Karpas-422 (cell line): Measurements from ENCODE around the gene RAPGEF4. TPM values are rescaled to one million over a fixed set of nuclear protein-coding genes. Genes with fewer than 3 reads are reported as not detected.
A peak's percentile ranks its signal among the peaks of the same experiment; 100 is the strongest.

ENCODE experiments used
- DNase-seq: peaks from one replicate; pipeline ENCODE4 v3.0.0-alpha.2; 2015
- H2AFZ ChIP-seq: fragments of 200-600 bp; sonication (generic); 2 replicates; pipeline ENCODE4 v1.6.1; 2014; ENCODE audit warnings: antibody characterized with exemption, low read length, mixed read lengths
- H3K27ac ChIP-seq: fragments of 200-600 bp; sonication (generic); 2 replicates; pipeline ENCODE4 v1.5.1; 2014; ENCODE audit warnings: mild to moderate bottlenecking, low read length, moderate library complexity
- H3K27me3 ChIP-seq: fragments of 200-600 bp; sonication (generic); 2 replicates; pipeline ENCODE4 v1.6.1; 2014; ENCODE audit warnings: low read length, mixed read lengths
- H3K36me3 ChIP-seq: fragments of 200-600 bp; sonication (generic); 2 replicates; pipeline ENCODE4 v1.6.1; 2014; ENCODE audit warnings: low read length, mixed read lengths; ENCODE audit not compliant: insufficient read depth
- H3K4me1 ChIP-seq: fragments of 200-600 bp; sonication (generic); 2 replicates; pipeline ENCODE4 v1.6.1; 2014; ENCODE audit warnings: mild to moderate bottlenecking, low read length, mixed read lengths
- H3K4me2 ChIP-seq: fragments of 200-600 bp; sonication (generic); 2 replicates; pipeline ENCODE4 v1.6.1; 2014; ENCODE audit warnings: low read length, low read depth, mild to moderate bottlenecking; ENCODE audit not compliant: poor library complexity, severe bottlenecking
- H3K4me3 ChIP-seq: fragments of 200-600 bp; sonication (generic); 2 replicates; pipeline ENCODE4 v1.5.1; 2014; ENCODE audit warnings: mild to moderate bottlenecking, antibody characterized with exemption, low read length, mixed read lengths
- H3K79me2 ChIP-seq: fragments of 200-600 bp; sonication (generic); 2 replicates; pipeline ENCODE4 v1.6.1; 2014; ENCODE audit warnings: mild to moderate bottlenecking, low read length, mixed read lengths
- H3K9ac ChIP-seq: fragments of 200-600 bp; sonication (generic); 2 replicates; pipeline ENCODE4 v1.6.0; 2014; ENCODE audit warnings: low read length
- H3K9me2 ChIP-seq: fragments of 200-600 bp; sonication (generic), shearing (Covaris generic); replicated peaks from 2 replicates; pipeline ENCODE4 v1.6.0; 2014; ENCODE audit warnings: mild to moderate bottlenecking, low read length, moderate library complexity; ENCODE audit not compliant: insufficient read depth
- H3K9me3 ChIP-seq: fragments of 300-700, 200-600 bp; sonication (generic); 2 replicates; pipeline ENCODE4 v1.6.1; 2014; ENCODE audit warnings: low read length, mixed read lengths
- H4K20me1 ChIP-seq: fragments of 200-600 bp; sonication (generic); 2 replicates; pipeline ENCODE4 v1.6.1; 2014; ENCODE audit warnings: mild to moderate bottlenecking, antibody characterized with exemption, low read length, low read depth; ENCODE audit not compliant: insufficient read depth
- total RNA-seq: library from RNA; depleted of rRNA; stranded (reverse); fragments of >200 nt; shearing (Covaris generic); gene quantifications from 2 replicates; pipeline ENCODE4 v1.2.3, GENCODE V29; 2014; ENCODE audit warnings: low replicate concordance

Gene RAPGEF4
- total RNA-seq, 1 experiment from 2014 or later: 0.97 TPM

DNA sequence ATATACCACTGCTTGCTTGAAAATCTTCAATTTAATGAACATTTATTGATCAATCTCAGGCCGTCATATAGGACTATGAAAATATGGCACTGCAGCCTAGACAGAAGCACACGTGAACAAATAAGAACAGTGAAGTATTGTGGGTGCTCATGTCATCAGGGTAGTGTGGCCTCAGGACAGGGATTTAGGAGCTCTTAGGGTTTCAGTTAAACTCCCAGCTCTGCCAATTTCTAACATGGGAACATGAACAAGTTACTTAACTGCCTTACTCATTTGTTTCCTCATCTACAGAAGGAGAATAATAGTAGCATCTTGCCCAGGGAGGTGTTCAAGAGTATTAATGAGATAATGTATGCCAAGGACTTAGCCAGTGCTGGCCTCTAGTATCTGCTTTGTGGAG lies 194.0 kb downstream of the RAPGEF4 start:
- Histone ChIP-seq H3K79me2 (no peaks in the 10 kb centered on the region), H3K9ac (no peak overlapping the region), H3K27ac (no peak overlapping the region), H3K27me3 (no peaks in the 10 kb centered on the region), H3K4me2 (no peak overlapping the region), H3K9me2 (no peaks in the 10 kb centered on the region), H3K9me3 (no peaks in the 10 kb centered on the region), H3K4me3 (no peak overlapping the region), H3K4me1 (no peaks in the 10 kb centered on the region), H4K20me1 (no peaks in the 10 kb centered on the region), H3K36me3 (no peaks in the 10 kb centered on the region), H2AFZ (no peak overlapping the region)
- no peak for DNase-seq

DNA sequence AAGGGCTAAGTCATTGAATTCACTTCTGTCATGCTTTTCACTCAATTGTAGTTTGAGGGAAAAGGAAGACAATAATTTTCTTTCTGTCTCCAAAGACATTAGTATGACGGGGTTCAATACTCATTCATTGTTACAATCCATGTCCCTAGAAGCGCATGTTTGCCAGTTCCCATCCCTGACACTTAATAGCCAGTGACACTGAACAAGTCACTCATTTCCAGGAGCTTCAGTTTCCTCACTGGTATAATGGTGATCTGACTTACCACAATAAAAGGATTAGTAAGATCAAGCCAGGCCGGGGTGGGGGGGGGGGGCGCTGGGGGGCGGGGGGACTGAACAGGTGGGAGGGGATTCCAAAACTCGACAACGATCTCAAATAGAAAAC lies 195.2 kb downstream of the RAPGEF4 start:
- no peak overlapping the region for H3K4me3 ChIP-seq
- H3K9me2 ChIP-seq: no peaks in the 10 kb centered on the region
- H3K9me3 ChIP-seq: no peaks in the 10 kb centered on the region
- H3K36me3 ChIP-seq: no peaks in the 10 kb centered on the region
- no peaks in the 10 kb centered on the region for H3K27me3 ChIP-seq
- no peak overlapping the region for H2AFZ ChIP-seq
- H3K79me2 ChIP-seq: no peaks in the 10 kb centered on the region
- no peak overlapping the region for H3K27ac ChIP-seq
- H4K20me1 ChIP-seq: no peaks in the 10 kb centered on the region
- no peak overlapping the region for H3K9ac ChIP-seq
- no peaks in the 10 kb centered on the region for H3K4me1 ChIP-seq
- no peak overlapping the region for H3K4me2 ChIP-seq
- no peak for DNase-seq

DNA sequence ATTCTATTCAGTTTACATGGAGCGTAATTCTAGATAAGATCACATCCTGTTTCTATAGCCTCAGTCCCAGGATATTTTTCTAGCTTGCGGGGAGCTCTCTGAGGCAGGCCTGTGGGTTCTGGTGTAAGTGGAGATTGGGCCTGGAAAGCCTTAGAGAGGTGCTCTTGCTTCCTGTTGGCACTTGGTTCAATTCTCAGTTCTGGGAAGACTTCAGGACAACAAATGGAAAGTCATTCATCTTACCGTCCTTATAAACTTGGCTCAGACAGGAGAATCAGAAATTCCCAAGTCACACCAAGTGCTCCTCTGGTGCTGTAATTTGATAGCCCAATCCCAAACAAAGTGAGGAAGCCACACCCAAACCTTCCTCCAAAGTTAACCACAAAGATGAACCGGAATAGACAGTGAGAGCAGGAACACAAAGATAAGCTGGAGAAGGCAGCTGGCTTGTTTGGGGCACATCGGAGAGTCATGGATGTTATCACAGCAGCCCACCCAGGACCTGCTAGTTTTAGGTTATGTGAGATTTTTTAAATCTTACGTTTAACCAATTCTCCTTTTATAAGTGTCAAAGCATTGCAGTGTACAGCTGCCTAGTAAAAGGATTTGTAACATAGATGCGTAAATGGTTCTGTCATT lies 195.7 kb downstream of the RAPGEF4 start:
- Histone ChIP-seq H4K20me1 (no peaks in the 10 kb centered on the region), H3K4me3 (no peak overlapping the region), H3K9me2 (no peaks in the 10 kb centered on the region), H3K36me3 (no peaks in the 10 kb centered on the region), H3K9me3 (no peaks in the 10 kb centered on the region), H3K79me2 (no peaks in the 10 kb centered on the region), H3K27me3 (no peaks in the 10 kb centered on the region), H3K4me1 (no peaks in the 10 kb centered on the region), H2AFZ (no peak overlapping the region), H3K4me2 (no peak overlapping the region), H3K9ac (no peak overlapping the region), H3K27ac (no peak overlapping the region)
- DNase-seq: no peak

DNA sequence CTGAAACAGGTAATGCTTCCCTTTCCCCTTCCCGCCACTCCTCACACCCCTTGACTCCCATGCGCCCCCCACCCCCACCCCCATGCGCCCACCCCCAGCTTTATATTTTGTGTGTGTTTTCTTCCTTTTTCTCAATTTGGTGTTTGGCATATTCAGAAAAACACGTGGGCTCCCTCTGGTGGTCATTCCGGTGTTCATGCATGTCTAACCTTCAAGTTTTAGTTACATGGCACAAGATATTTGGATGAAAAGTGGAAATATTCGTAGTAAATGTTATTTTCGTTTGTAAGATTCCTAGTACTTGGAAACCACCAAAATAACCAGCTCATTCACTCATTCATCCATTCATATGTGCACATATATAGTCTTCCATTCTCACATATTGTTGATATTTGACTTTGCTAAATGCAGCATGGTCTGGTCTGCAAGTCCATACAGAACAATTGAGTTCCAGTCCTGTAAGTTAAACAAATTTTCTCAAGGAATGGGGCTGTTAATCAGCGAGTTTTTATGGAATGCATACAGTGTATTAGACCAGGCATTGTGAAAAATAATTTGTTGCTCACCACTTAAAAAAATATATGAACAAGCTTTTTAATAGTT lies 196.4 kb downstream of the RAPGEF4 start:
- H3K36me3 ChIP-seq: no peaks in the 10 kb centered on the region
- H4K20me1 ChIP-seq: no peaks in the 10 kb centered on the region
- H3K27me3 ChIP-seq: no peaks in the 10 kb centered on the region
- H3K9me2 ChIP-seq: no peaks in the 10 kb centered on the region
- no peaks in the 10 kb centered on the region for H3K4me1 ChIP-seq
- H3K4me2 ChIP-seq: no peak overlapping the region
- no peaks in the 10 kb centered on the region for H3K9me3 ChIP-seq
- no peak overlapping the region for H2AFZ ChIP-seq
- peak; percentile 83 for DNase-seq
- H3K27ac ChIP-seq: no peak overlapping the region
- H3K9ac ChIP-seq: no peak overlapping the region
- no peak overlapping the region for H3K4me3 ChIP-seq
- no peaks in the 10 kb centered on the region for H3K79me2 ChIP-seq

DNA sequence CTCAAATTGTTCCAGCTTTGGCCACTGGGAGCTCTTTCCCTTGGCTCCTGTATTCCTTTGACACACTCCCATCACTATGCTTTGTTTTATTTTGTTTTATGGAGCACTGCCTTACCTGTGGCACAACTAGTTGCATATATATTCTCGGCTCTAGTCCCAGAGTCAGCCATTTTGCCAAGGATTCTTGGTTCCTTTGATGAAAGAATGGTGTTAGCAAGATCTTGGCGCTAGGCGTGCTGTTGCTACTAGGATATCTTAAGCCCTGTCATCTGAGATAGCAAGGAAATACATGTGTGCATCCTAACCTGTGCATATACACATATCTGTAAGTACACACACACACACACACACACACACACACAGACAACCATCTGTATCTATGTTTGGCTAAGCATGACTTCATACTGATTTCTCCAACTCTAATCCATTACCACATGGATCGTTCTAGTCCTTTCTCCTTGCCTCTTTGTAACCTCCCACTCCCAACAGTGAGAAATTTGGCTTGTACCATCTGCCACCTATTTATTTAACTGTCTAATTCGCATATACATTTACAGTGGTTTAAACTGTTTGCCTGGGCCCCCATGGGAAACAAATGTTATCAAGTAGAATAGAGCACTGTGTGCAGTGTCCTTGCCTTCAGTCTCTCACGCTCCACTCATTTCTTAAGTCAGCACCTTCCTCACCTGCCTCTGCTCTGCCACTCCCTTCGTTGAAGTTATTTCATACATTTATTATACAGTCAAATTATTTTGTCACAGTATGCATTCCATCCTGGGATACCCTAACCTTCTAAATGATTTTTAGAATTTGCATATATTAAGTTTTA lies 202.5 kb downstream of the RAPGEF4 start:
- Histone ChIP-seq H3K27ac (no peak overlapping the region), H3K4me1 (no peaks in the 10 kb centered on the region), H3K27me3 (no peaks in the 10 kb centered on the region), H3K4me2 (no peak overlapping the region), H3K36me3 (no peaks in the 10 kb centered on the region), H3K9ac (no peak overlapping the region), H2AFZ (no peak overlapping the region), H4K20me1 (no peaks in the 10 kb centered on the region), H3K9me3 (no peaks in the 10 kb centered on the region), H3K79me2 (no peaks in the 10 kb centered on the region), H3K9me2 (no peaks in the 10 kb centered on the region), H3K4me3 (no peak overlapping the region)
- no peak for DNase-seq

DNA sequence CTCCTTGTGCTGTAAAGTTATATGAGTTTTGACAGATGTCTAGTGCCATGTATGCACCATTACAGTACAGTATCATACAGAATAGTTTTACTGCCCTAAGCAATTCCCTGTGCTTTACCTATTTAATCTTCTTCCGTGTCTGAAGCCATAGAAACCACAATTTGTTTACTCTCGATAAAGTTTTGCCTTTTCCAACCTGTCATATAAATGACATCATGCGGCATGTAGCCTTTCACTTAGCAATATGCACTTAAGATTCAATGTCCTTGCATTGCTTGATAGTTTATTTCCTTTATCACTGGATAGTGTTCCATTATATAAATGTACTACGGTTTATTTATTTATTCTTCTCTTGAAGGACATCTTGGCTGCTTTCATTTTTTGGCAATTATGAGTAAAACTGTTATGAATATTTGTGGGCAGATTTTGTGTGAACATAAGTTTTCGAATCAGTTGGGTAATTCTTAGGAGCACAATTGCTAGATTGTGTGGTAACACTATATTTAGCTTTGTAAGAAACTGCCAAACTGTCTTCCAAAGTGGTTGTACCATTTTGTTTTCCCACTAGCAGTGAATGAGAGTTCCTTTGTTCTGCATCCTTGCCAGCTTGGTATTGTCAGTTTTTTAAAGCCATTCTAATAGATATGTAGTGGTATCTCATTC lies 203.2 kb downstream of the RAPGEF4 start:
- no peaks in the 10 kb centered on the region for H4K20me1 ChIP-seq
- H3K36me3 ChIP-seq: no peaks in the 10 kb centered on the region
- no peaks in the 10 kb centered on the region for H3K4me1 ChIP-seq
- H3K9ac ChIP-seq: no peak overlapping the region
- H3K79me2 ChIP-seq: no peaks in the 10 kb centered on the region
- no peaks in the 10 kb centered on the region for H3K27me3 ChIP-seq
- H3K4me2 ChIP-seq: no peak overlapping the region
- H3K27ac ChIP-seq: no peak overlapping the region
- no peak overlapping the region for H2AFZ ChIP-seq
- H3K9me3 ChIP-seq: no peaks in the 10 kb centered on the region
- no peak for DNase-seq
- H3K4me3 ChIP-seq: no peak overlapping the region
- no peaks in the 10 kb centered on the region for H3K9me2 ChIP-seq

DNA sequence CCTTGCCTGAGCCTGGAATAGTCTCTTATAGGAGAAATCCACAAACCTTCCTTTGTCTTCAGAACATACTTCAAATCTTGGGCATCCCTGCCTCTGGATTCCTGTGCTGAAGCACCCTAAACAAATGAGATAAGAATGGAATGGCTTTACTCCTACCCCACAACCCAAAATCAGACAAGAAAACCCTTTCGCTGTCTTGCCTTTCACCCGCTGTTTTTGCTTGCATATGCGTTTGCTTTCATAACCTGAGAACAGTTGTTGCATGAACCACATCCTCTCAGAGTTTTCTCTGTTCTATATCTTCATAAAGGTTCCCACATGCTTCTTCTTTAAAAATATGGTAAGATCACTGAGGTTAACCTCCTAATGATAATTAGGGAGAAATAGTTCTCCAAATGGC lies 207.9 kb downstream of the RAPGEF4 start:
- Histone ChIP-seq H3K9me2 (no peaks in the 10 kb centered on the region), H3K9me3 (no peaks in the 10 kb centered on the region), H3K9ac (no peak overlapping the region), H3K27ac (no peak overlapping the region), H3K79me2 (no peaks in the 10 kb centered on the region), H4K20me1 (no peaks in the 10 kb centered on the region), H3K36me3 (no peaks in the 10 kb centered on the region), H3K4me2 (no peak overlapping the region), H3K27me3 (no peaks in the 10 kb centered on the region), H3K4me3 (no peak overlapping the region), H3K4me1 (no peaks in the 10 kb centered on the region), H2AFZ (no peak overlapping the region)
- DNase-seq: no peak
